ENCODE measurements around the gene TMEM164. TPM values are rescaled to one million over a fixed set of nuclear protein-coding genes. Genes with fewer than 3 reads are reported as not detected.
A peak's percentile ranks its signal among the peaks of the same experiment; 100 is the strongest.

Gene TMEM164
- total RNA-seq, 1 donor from 2014 or later = 17.6 TPM

- no peaks in the 10 kb centered on the region for H3K27me3 Mint-ChIP-seq (ENCODE audit: low read depth, unreplicated experiment)
- no peak overlapping the region for H3K4me3 ChIP-seq (ENCODE audit: insufficient read depth, low read depth, low read length)
- FAIRE-seq (no peak), DNase-seq (ENCODE audit: low read depth) (no peak)
- no peak overlapping the region for H3K4me3 Mint-ChIP-seq (ENCODE audit: unreplicated experiment)
- peaks cover 2% of the 10 kb centered on the region for H3K36me3 Mint-ChIP-seq (ENCODE audit: low read depth, unreplicated experiment)
- no peaks in the 10 kb centered on the region for H3K27me3 ChIP-seq (ENCODE audit: insufficient read depth, low read length)
- H4K20me1 ChIP-seq (ENCODE audit: insufficient read depth, low read length) = no peaks in the 10 kb centered on the region
- H3K36me3 ChIP-seq (ENCODE audit: insufficient read depth, low read length) = no peaks in the 10 kb centered on the region
- TF ChIP-seq CTCF (IDR thresholded peaks at IDR 0.05; ENCODE audit: insufficient read depth, low read depth, low read length) (no peak), EZH2 (IDR thresholded peaks at IDR 0.05; ENCODE audit: insufficient read depth, low read length) (no peak)
- H2AFZ ChIP-seq (ENCODE audit: low read depth, low read length) = no peak overlapping the region
- no peaks in the 10 kb centered on the region for H3K79me2 ChIP-seq (ENCODE audit: insufficient read depth, low read length)
- no peak overlapping the region for H3K9ac ChIP-seq (ENCODE audit: low read length)
- no peak overlapping the region for H3K4me2 ChIP-seq (ENCODE audit: low read length)
- H3K27ac ChIP-seq (ENCODE audit: low read depth, low read length) = no peak overlapping the region
- H3K9me3 Mint-ChIP-seq (ENCODE audit: unreplicated experiment) = no peaks in the 10 kb centered on the region
- no peaks in the 10 kb centered on the region for H3K4me1 ChIP-seq (ENCODE audit: insufficient read depth, low read length)
- no peaks in the 10 kb centered on the region for H3K9me3 ChIP-seq (ENCODE audit: insufficient read depth, low read depth, low read length)
- no peak overlapping the region for H3K27ac Mint-ChIP-seq (ENCODE audit: unreplicated experiment)
- no peaks in the 10 kb centered on the region for H3K4me1 Mint-ChIP-seq (ENCODE audit: low read depth, unreplicated experiment)
Measured at GRCh38 chrX:110131031-110131430, 128.1 kb downstream of the TMEM164 start.

GRCh38 chrX:110132450-110133114, 129.7 kb downstream of the TMEM164 start:
- Mint-ChIP-seq H3K4me3 (ENCODE audit: unreplicated experiment) (no peak overlapping the region), H3K27me3 (ENCODE audit: low read depth, unreplicated experiment) (no peaks in the 10 kb centered on the region), H3K36me3 (ENCODE audit: low read depth, unreplicated experiment) (peaks cover 2% of the 10 kb centered on the region), H3K27ac (ENCODE audit: unreplicated experiment) (no peak overlapping the region), H3K9me3 (ENCODE audit: unreplicated experiment) (no peaks in the 10 kb centered on the region), H3K4me1 (ENCODE audit: low read depth, unreplicated experiment) (no peaks in the 10 kb centered on the region)
- Histone ChIP-seq H3K9ac (ENCODE audit: low read length) (no peak overlapping the region), H3K4me3 (ENCODE audit: insufficient read depth, low read depth, low read length) (no peak overlapping the region), H4K20me1 (ENCODE audit: insufficient read depth, low read length) (no peaks in the 10 kb centered on the region), H3K4me2 (ENCODE audit: low read length) (no peak overlapping the region), H3K27me3 (ENCODE audit: insufficient read depth, low read length) (no peaks in the 10 kb centered on the region), H3K27ac (ENCODE audit: low read depth, low read length) (no peak overlapping the region), H3K9me3 (ENCODE audit: insufficient read depth, low read depth, low read length) (no peaks in the 10 kb centered on the region), H3K79me2 (ENCODE audit: insufficient read depth, low read length) (no peaks in the 10 kb centered on the region), H2AFZ (ENCODE audit: low read depth, low read length) (no peak overlapping the region), H3K36me3 (ENCODE audit: insufficient read depth, low read length) (no peaks in the 10 kb centered on the region), H3K4me1 (ENCODE audit: insufficient read depth, low read length) (no peaks in the 10 kb centered on the region)
- no peak for TF ChIP-seq EZH2 (IDR thresholded peaks at IDR 0.05; ENCODE audit: insufficient read depth, low read length)
- TF ChIP-seq CTCF (IDR thresholded peaks at IDR 0.05; ENCODE audit: insufficient read depth, low read depth, low read length) = no peak
- FAIRE-seq (peak; percentile 92), DNase-seq (ENCODE audit: low read depth) (no peak)

DNA sequence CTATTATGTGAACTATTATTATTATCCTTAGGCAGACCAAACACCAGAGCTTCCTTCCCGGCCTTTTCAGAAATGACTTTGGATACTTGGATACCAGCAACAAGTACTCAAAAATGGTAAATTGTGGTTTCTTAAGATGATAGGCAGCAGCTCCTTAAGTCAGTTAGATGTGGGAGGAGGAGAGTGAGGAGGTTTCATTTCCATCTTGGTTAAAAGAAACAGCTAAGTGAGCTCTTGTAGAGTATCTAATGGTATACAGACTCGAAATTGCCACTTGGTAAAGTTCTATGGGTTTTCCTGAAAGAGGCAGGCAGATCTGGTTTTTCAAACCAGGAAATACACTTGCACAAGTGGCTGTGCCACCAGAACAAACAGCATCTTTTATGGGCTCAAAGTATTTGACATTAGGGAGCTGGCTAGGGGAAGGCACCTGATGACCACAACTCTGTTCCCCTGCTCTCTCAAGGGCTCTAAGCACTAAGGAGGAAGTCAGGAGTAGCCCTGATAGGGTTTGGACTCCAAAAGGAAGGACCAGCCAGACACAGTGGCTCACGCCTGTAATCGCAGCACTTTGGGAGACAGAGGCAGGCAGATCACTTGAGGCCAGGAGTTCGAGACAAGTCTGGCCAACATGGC, 130.9 kb downstream of the TMEM164 start:
- H3K4me3 ChIP-seq (ENCODE audit: insufficient read depth, low read depth, low read length) = no peak overlapping the region
- Mint-ChIP-seq H3K27ac (ENCODE audit: unreplicated experiment) (no peak overlapping the region), H3K27me3 (ENCODE audit: low read depth, unreplicated experiment) (no peaks in the 10 kb centered on the region), H3K36me3 (ENCODE audit: low read depth, unreplicated experiment) (peaks cover 2% of the 10 kb centered on the region), H3K9me3 (ENCODE audit: unreplicated experiment) (no peaks in the 10 kb centered on the region), H3K4me1 (ENCODE audit: low read depth, unreplicated experiment) (no peaks in the 10 kb centered on the region), H3K4me3 (ENCODE audit: unreplicated experiment) (no peak overlapping the region)
- no peak for DNase-seq (ENCODE audit: low read depth)
- no peak overlapping the region for H3K9ac ChIP-seq (ENCODE audit: low read length)
- peak; percentile 47 for FAIRE-seq
- no peak for TF ChIP-seq EZH2 (IDR thresholded peaks at IDR 0.05; ENCODE audit: insufficient read depth, low read length)
- TF ChIP-seq CTCF (IDR thresholded peaks at IDR 0.05; ENCODE audit: insufficient read depth, low read depth, low read length) = no peak
- H3K79me2 ChIP-seq (ENCODE audit: insufficient read depth, low read length) = no peaks in the 10 kb centered on the region
- no peak overlapping the region for H3K4me2 ChIP-seq (ENCODE audit: low read length)
- no peaks in the 10 kb centered on the region for H3K27me3 ChIP-seq (ENCODE audit: insufficient read depth, low read length)
- no peak overlapping the region for H3K27ac ChIP-seq (ENCODE audit: low read depth, low read length)
- no peaks in the 10 kb centered on the region for H4K20me1 ChIP-seq (ENCODE audit: insufficient read depth, low read length)
- no peaks in the 10 kb centered on the region for H3K9me3 ChIP-seq (ENCODE audit: insufficient read depth, low read depth, low read length)
- no peaks in the 10 kb centered on the region for H3K36me3 ChIP-seq (ENCODE audit: insufficient read depth, low read length)
- no peaks in the 10 kb centered on the region for H3K4me1 ChIP-seq (ENCODE audit: insufficient read depth, low read length)
- no peak overlapping the region for H2AFZ ChIP-seq (ENCODE audit: low read depth, low read length)
